Adrenal gland (tissue), 5 donors: ENCODE measurements around the gene FGD2.

Experiments used
- CTCF ChIP-seq, 6 experiments: fragments of 450-650 bp in 4 of 6; fragments of 200-600 bp in 2 of 6; sonication (generic) in 1 of 6; IDR thresholded peaks; 1 replicate in 5 of 6; 2 replicates in 1 of 6; pipeline versions ENCODE4 v1.5.1 to v1.8.0; 2016 to 2021; ENCODE audit warnings: antibody characterized with exemption in 6 of 6, mild to moderate bottlenecking in 2 of 6, moderate library complexity in 1 of 6
- POLR2A ChIP-seq, 2 donors: fragments of 450-650 bp; IDR thresholded peaks; one replicate each; pipeline ENCODE4 v1.6.1; 2017; ENCODE audit warnings: antibody characterized with exemption in 2 of 2, mild to moderate bottlenecking in 2 of 2, moderate library complexity in 1 of 2
- donor health status: DM: no; HTN: no; CAD: no.

GRCh38 chr6:36957773-36958271, 47.6 kb upstream of the FGD2 start:
- TF ChIP-seq CTCF (IDR thresholded peaks at IDR 0.05): no peak
- TF ChIP-seq POLR2A (IDR thresholded peaks at IDR 0.05): no peak
